Esophagus squamous epithelium (tissue), 5 donors: ENCODE measurements around the gene ACTN2. TPM values are rescaled to one million over a fixed set of nuclear protein-coding genes. Genes with fewer than 3 reads are reported as not detected.

ENCODE experiments used
- DNase-seq: peaks from one replicate; lab custom pipeline; 2025; lab: John Stamatoyannopoulos, UW
- H3K27ac ChIP-seq, 4 donors: fragments of 200-600 bp; sonication (generic); one replicate each; pipeline ENCODE4 v1.5.1; 2016 to 2019; ENCODE audit warnings: mild to moderate bottlenecking in 1 of 4
- H3K27me3 ChIP-seq, 4 donors: fragments of 200-600 bp; sonication (generic); 1 replicate in 3 of 4; 2 replicates in 1 of 4; pipeline versions ENCODE4 v1.5.1 to v1.6.0; 2017 to 2021; ENCODE audit warnings: antibody characterized with exemption in 1 of 4
- H3K36me3 ChIP-seq, 3 donors: fragments of 200-600 bp; sonication (generic); one replicate each; pipeline ENCODE4 v1.5.1; 2016 to 2019
- H3K4me1 ChIP-seq, 3 donors: fragments of 200-600 bp; sonication (generic); one replicate each; pipeline ENCODE4 v1.5.1; 2017 to 2019
- H3K4me3 ChIP-seq, 4 donors: fragments of 200-600 bp; sonication (generic); 1 replicate in 3 of 4; 2 replicates in 1 of 4; pipeline ENCODE4 v1.5.1; 2016 to 2019; ENCODE audit warnings: mild to moderate bottlenecking in 2 of 4, moderate library complexity in 1 of 4
- H3K9me3 ChIP-seq, 3 donors: fragments of 200-600 bp; sonication (generic); one replicate each; pipeline ENCODE4 v1.5.1; 2016 to 2019
- CTCF ChIP-seq, 6 experiments: fragments of 450-650 bp in 4 of 6; fragments of 200-600 bp in 2 of 6; sonication (generic) in 2 of 6; IDR thresholded peaks; one replicate each; pipeline ENCODE4 v1.5.1; 2016 to 2019; ENCODE audit warnings: antibody characterized with exemption in 6 of 6, mild to moderate bottlenecking in 4 of 6, moderate library complexity in 4 of 6
- POLR2A ChIP-seq, 4 donors: fragments of 450-650 bp; IDR thresholded peaks; one replicate each; pipeline ENCODE4 v1.6.1; 2017; ENCODE audit warnings: antibody characterized with exemption in 4 of 4, mild to moderate bottlenecking in 4 of 4, moderate library complexity in 3 of 4
- WGBS, 2 donors: methylation state at CpG; one replicate each; pipeline ENCODE4 v1.1.5; 2018; 5-methylcytosine and 5-hydroxymethylcytosine counted together
- intact Hi-C: fragments of 100-400 bp; cut with DNase I; formaldehyde crosslinking; loops from one replicate; pipeline ENCODE4 v1.15.0; 2022
- total RNA-seq, 4 donors: library from RNA; depleted of rRNA; stranded (reverse); fragments of >200 nt; gene quantifications; one replicate each; pipeline ENCODE4 v1.1.0, GENCODE V29; 2016
- donor health status: DM: yes; HTN: yes; CAD: no.

ACTN2 gene
- total RNA-seq, 4 donors from 2014 or later: 0.47 to 1.3 TPM; not detected in 2

GRCh38 chr1:236746785-236747184 lies 60.5 kb downstream of the ACTN2 start:
- no peak for TF ChIP-seq CTCF (IDR thresholded peaks at IDR 0.05)
- no peak for TF ChIP-seq POLR2A (IDR thresholded peaks at IDR 0.05)
- WGBS, 2 donors: 73 to 74% methylated on average over 5 of the region's 5 CpGs

GRCh38 chr1:236747311-236747985 lies 61.1 kb downstream of the ACTN2 start:
- intact Hi-C loops: no loop called here
- Histone ChIP-seq H3K27ac (no peak overlapping the region), H3K9me3 (no peaks in the 10 kb centered on the region)

More at GRCh38 chr1:236746785-236747184, 60.5 kb downstream of the ACTN2 start:
- DNase-seq: no peak
- Histone ChIP-seq H3K36me3 (no peaks in the 10 kb centered on the region), H3K4me1 (no peaks in the 10 kb centered on the region), H3K9me3 (no peaks in the 10 kb centered on the region), H3K27ac (no peak overlapping the region), H3K27me3 (no peaks in the 10 kb centered on the region), H3K4me3 (no peak overlapping the region)
- intact Hi-C loops: no loop called here

GRCh38 chr1:236748268-236748870 lies 62.1 kb downstream of the ACTN2 start:
- no peaks in the 10 kb centered on the region for H3K4me1 ChIP-seq
- no peak overlapping the region for H3K4me3 ChIP-seq
- WGBS, 2 donors: 63% methylated on average over 5 of the region's 5 CpGs
- DNase-seq: no peak
- H3K36me3 ChIP-seq: no peaks in the 10 kb centered on the region
- no peak for TF ChIP-seq POLR2A (IDR thresholded peaks at IDR 0.05)
- peak in 1 of 6 experiments; percentile 19 for TF ChIP-seq CTCF (IDR thresholded peaks at IDR 0.05)
- no peak overlapping the region for H3K27ac ChIP-seq
- no peaks in the 10 kb centered on the region for H3K27me3 ChIP-seq
- intact Hi-C loops: no loop called here
- no peaks in the 10 kb centered on the region for H3K9me3 ChIP-seq

More at GRCh38 chr1:236747311-236747985, 61.1 kb downstream of the ACTN2 start:
- Histone ChIP-seq H3K4me3 (no peak overlapping the region), H3K4me1 (no peaks in the 10 kb centered on the region), H3K27me3 (no peaks in the 10 kb centered on the region), H3K36me3 (no peaks in the 10 kb centered on the region)
- 74 to 77% methylated on average over 6 of the region's 6 CpGs for WGBS, 2 donors
- TF ChIP-seq CTCF (IDR thresholded peaks at IDR 0.05) (no peak), POLR2A (IDR thresholded peaks at IDR 0.05) (no peak)
- DNase-seq: no peak

GRCh38 chr1:236750928-236751327 lies 64.6 kb downstream of the ACTN2 start:
- Histone ChIP-seq H3K36me3 (no peaks in the 10 kb centered on the region), H3K27ac (no peak overlapping the region), H3K4me1 (no peaks in the 10 kb centered on the region), H3K4me3 (no peak overlapping the region), H3K9me3 (no peaks in the 10 kb centered on the region), H3K27me3 (no peaks in the 10 kb centered on the region)
- 64 to 66% methylated on average over 2 to 3 of the region's 3 CpGs for WGBS, 2 donors
- intact Hi-C loops: loop anchor here (10.0 kb wide), 1 partner anchor 634 kb away; no protein-coding TSS in a partner anchor
- TF ChIP-seq CTCF (IDR thresholded peaks at IDR 0.05): no peak
- no peak for TF ChIP-seq POLR2A (IDR thresholded peaks at IDR 0.05)
- no peak for DNase-seq

GRCh38 chr1:236751385-236751784 lies 65.1 kb downstream of the ACTN2 start:
- no peak for DNase-seq
- no peak overlapping the region for H3K27ac ChIP-seq
- no peak overlapping the region for H3K4me3 ChIP-seq
- H3K27me3 ChIP-seq: no peaks in the 10 kb centered on the region
- WGBS, 2 donors: 83 to 87% methylated on average over 14 to 15 of the region's 16 CpGs
- no peaks in the 10 kb centered on the region for H3K9me3 ChIP-seq
- TF ChIP-seq POLR2A (IDR thresholded peaks at IDR 0.05) (no peak), CTCF (IDR thresholded peaks at IDR 0.05) (no peak)
- no peaks in the 10 kb centered on the region for H3K4me1 ChIP-seq
- intact Hi-C loops: loop anchor here (10.0 kb wide), 1 partner anchor 633 kb away; no protein-coding TSS in a partner anchor
- H3K36me3 ChIP-seq: no peaks in the 10 kb centered on the region
